Measurements from ENCODE around the gene TLX2. TPM values are rescaled to one million over a fixed set of nuclear protein-coding genes. Genes with fewer than 3 reads are reported as not detected.

The TLX2 gene
- total and polyA plus RNA-seq, 2 of the 13 experiments (the other 11 are each of a cell fraction or from before 2014, with no cell fraction given): 0.05 to 0.20 TPM

DNA sequence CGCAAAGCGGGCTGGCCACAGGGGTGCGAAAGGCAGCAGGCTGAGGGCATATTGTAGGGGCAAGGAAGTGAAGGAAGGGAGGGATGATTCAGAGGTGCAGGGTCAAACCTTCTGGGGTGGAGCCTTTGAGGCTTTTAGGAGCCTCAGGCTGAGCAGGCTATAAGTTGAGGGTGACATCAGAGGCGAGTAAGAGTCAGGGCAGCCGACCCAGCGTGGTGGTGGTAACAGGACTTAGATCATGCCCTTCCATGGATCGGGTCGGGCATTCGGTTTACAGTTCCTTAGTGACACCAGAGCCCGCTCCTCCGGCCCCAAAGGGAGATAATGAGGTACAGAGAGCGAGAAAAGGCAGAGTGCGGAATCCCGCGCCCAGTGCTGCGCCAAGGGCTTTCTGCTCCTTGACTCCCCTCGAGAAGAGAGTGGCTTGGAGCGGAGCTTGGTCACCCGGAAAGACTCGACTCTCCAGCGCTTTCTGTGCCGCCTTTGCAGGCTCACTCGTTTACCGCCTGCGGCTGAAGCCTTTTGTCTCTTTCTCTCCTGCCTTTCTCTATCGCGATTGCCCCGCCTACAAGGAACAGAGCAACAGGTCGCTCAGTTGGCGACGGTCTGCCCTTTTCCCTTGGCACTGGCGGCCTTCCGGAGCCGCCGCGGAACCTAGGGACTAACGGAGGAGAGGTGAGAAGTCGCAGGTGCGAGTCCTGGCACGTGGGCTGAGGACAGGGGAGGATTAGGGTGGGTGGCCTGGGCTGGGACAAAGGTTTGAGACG is 15.6 kb upstream of the TLX2 start (continued):
- TF ChIP-seq, protein P1, sequence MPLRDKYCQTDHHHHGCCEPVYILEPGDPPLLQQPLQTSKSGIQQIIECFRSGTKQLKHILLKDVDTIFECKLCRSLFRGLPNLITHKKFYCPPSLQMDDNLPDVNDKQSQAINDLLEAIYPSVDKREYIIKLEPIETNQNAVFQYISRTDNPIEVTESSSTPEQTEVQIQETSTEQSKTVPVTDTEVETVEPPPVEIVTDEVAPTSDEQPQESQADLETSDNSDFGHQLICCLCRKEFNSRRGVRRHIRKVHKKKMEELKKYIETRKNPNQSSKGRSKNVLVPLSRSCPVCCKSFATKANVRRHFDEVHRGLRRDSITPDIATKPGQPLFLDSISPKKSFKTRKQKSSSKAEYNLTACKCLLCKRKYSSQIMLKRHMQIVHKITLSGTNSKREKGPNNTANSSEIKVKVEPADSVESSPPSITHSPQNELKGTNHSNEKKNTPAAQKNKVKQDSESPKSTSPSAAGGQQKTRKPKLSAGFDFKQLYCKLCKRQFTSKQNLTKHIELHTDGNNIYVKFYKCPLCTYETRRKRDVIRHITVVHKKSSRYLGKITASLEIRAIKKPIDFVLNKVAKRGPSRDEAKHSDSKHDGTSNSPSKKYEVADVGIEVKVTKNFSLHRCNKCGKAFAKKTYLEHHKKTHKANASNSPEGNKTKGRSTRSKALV (CRISPR knock-in tag; IDR thresholded peaks at IDR 0.05): peak; percentile 29; the same call in 1 of the 2 replicates
- peak; percentile 8 for TF ChIP-seq HNRNPH1 (optimal IDR thresholded peaks at IDR 0.05; ENCODE audit: low read depth, low read length)
- 0 out of 2 replicates have a peak, but pooled peaks have one; percentile 71 for TF ChIP-seq ZNF30 (CRISPR knock-in tag; IDR thresholded peaks at IDR 0.05)
- no peak for TF ChIP-seq KDM5A (IDR thresholded peaks at IDR 0.05; ENCODE audit: borderline replicate concordance, low read length)
- no peak for TF ChIP-seq ZNF737 (CRISPR knock-in tag; IDR thresholded peaks at IDR 0.05; ENCODE audit: borderline replicate concordance)
- TF ChIP-seq, protein P2, sequence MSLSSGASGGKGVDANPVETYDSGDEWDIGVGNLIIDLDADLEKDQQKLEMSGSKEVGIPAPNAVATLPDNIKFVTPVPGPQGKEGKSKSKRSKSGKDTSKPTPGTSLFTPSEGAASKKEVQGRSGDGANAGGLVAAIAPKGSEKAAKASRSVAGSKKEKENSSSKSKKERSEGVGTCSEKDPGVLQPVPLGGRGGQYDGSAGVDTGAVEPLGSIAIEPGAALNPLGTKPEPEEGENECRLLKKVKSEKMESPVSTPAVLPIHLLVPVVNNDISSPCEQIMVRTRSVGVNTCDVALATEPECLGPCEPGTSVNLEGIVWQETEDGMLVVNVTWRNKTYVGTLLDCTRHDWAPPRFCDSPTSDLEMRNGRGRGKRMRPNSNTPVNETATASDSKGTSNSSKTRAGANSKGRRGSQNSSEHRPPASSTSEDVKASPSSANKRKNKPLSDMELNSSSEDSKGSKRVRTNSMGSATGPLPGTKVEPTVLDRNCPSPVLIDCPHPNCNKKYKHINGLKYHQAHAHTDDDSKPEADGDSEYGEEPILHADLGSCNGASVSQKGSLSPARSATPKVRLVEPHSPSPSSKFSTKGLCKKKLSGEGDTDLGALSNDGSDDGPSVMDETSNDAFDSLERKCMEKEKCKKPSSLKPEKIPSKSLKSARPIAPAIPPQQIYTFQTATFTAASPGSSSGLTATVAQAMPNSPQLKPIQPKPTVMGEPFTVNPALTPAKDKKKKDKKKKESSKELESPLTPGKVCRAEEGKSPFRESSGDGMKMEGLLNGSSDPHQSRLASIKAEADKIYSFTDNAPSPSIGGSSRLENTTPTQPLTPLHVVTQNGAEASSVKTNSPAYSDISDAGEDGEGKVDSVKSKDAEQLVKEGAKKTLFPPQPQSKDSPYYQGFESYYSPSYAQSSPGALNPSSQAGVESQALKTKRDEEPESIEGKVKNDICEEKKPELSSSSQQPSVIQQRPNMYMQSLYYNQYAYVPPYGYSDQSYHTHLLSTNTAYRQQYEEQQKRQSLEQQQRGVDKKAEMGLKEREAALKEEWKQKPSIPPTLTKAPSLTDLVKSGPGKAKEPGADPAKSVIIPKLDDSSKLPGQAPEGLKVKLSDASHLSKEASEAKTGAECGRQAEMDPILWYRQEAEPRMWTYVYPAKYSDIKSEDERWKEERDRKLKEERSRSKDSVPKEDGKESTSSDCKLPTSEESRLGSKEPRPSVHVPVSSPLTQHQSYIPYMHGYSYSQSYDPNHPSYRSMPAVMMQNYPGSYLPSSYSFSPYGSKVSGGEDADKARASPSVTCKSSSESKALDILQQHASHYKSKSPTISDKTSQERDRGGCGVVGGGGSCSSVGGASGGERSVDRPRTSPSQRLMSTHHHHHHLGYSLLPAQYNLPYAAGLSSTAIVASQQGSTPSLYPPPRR (CRISPR knock-in tag; IDR thresholded peaks at IDR 0.05; ENCODE audit: borderline replicate concordance): no peak
- TF ChIP-seq, protein P3, sequence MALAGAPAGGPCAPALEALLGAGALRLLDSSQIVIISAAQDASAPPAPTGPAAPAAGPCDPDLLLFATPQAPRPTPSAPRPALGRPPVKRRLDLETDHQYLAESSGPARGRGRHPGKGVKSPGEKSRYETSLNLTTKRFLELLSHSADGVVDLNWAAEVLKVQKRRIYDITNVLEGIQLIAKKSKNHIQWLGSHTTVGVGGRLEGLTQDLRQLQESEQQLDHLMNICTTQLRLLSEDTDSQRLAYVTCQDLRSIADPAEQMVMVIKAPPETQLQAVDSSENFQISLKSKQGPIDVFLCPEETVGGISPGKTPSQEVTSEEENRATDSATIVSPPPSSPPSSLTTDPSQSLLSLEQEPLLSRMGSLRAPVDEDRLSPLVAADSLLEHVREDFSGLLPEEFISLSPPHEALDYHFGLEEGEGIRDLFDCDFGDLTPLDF (CRISPR knock-in tag; IDR thresholded peaks at IDR 0.05): no peak
- TF ChIP-seq ZBTB8A (CRISPR knock-in tag; IDR thresholded peaks at IDR 0.05; ENCODE audit: borderline replicate concordance, low read depth): no peak
- TF ChIP-seq ZNF776 (CRISPR knock-in tag; IDR thresholded peaks at IDR 0.05): 0 out of 2 replicates have a peak, but pooled peaks have one; percentile 9
- TF ChIP-seq KAT2B (IDR thresholded peaks at IDR 0.05; ENCODE audit: borderline replicate concordance, low read depth, low read length): no peak
- no peak for TF ChIP-seq REXO4 (CRISPR knock-in tag; IDR thresholded peaks at IDR 0.05; ENCODE audit: borderline replicate concordance)
- TF ChIP-seq CENPX (CRISPR knock-in tag; IDR thresholded peaks at IDR 0.05): no peak
- no peak for TF ChIP-seq TBX2 (CRISPR knock-in tag; IDR thresholded peaks at IDR 0.05; ENCODE audit: borderline replicate concordance)
- TF ChIP-seq, protein P4, sequence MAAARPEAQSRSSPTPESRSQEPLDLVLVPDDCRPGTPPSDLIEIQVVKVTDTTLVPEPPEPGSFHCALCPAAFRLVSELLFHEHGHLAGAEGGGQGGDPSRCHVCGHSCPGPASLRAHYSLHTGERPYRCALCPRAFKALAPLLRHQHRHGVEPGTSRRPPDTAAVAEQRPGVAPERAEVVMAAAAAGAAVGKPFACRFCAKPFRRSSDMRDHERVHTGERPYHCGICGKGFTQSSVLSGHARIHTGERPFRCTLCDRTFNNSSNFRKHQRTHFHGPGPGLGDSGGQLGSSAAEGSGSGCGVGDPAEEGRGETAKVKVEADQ (CRISPR knock-in tag; IDR thresholded peaks at IDR 0.05; ENCODE audit: borderline replicate concordance): no peak
- 0 out of 2 replicates have a peak, but pooled peaks have one; percentile 9 for TF ChIP-seq SAP130 (CRISPR knock-in tag; IDR thresholded peaks at IDR 0.05; ENCODE audit: low read depth)
- TF ChIP-seq ZSCAN20 (CRISPR knock-in tag; IDR thresholded peaks at IDR 0.05; ENCODE audit: borderline replicate concordance): no peak
- 0 out of 2 replicates have a peak, but pooled peaks have one; percentile 9 for TF ChIP-seq SALL1 (CRISPR knock-in tag; IDR thresholded peaks at IDR 0.05)
- TF ChIP-seq RBM39 (IDR thresholded peaks at IDR 0.05; ENCODE audit: low read depth, low read length, poor library complexity, severe bottlenecking): no peak

All from HepG2 (cell line).